ENCODE measurements around the gene FUZ.

DNA sequence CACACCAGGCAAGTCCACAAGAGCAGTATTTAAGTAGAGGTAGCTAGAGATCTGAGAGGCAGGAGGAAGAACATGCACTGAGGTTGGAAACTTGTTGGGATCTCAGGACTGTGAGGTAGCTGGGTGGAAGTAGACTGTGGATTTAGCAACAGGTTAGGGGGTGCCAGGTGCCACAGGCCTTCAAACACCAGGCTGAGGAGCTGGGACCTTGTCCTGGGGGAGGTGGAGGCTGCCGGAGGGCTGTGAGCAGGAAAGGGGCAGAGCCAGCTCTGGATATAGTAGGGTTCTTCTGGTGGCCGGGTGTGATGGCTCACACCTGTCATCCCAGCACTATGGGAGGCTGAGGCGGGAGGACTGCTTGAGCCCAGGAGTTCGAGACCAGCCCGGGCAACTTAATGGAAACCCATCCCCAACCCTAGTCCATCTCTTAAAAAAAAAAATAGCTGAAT is 3.1 kb downstream of the FUZ start:
- TF ChIP-seq, protein P1, sequence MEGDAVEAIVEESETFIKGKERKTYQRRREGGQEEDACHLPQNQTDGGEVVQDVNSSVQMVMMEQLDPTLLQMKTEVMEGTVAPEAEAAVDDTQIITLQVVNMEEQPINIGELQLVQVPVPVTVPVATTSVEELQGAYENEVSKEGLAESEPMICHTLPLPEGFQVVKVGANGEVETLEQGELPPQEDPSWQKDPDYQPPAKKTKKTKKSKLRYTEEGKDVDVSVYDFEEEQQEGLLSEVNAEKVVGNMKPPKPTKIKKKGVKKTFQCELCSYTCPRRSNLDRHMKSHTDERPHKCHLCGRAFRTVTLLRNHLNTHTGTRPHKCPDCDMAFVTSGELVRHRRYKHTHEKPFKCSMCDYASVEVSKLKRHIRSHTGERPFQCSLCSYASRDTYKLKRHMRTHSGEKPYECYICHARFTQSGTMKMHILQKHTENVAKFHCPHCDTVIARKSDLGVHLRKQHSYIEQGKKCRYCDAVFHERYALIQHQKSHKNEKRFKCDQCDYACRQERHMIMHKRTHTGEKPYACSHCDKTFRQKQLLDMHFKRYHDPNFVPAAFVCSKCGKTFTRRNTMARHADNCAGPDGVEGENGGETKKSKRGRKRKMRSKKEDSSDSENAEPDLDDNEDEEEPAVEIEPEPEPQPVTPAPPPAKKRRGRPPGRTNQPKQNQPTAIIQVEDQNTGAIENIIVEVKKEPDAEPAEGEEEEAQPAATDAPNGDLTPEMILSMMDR (IDR thresholded peaks at IDR 0.05) = no peak
- TF ChIP-seq POLR2A (IDR thresholded peaks at IDR 0.05) = no peak

Measured in thyroid gland (tissue), 4 donors.